ENCODE results near the gene REXO1. TPM values are rescaled to one million over a fixed set of nuclear protein-coding genes. Genes with fewer than 3 reads are reported as not detected.

The REXO1 gene
- total and polyA plus RNA-seq, 9 of the 15 experiments (the other 6 are each of a cell fraction or from before 2014, with no cell fraction given): 0.04 to 63.3 (median 15.8) TPM

DNA sequence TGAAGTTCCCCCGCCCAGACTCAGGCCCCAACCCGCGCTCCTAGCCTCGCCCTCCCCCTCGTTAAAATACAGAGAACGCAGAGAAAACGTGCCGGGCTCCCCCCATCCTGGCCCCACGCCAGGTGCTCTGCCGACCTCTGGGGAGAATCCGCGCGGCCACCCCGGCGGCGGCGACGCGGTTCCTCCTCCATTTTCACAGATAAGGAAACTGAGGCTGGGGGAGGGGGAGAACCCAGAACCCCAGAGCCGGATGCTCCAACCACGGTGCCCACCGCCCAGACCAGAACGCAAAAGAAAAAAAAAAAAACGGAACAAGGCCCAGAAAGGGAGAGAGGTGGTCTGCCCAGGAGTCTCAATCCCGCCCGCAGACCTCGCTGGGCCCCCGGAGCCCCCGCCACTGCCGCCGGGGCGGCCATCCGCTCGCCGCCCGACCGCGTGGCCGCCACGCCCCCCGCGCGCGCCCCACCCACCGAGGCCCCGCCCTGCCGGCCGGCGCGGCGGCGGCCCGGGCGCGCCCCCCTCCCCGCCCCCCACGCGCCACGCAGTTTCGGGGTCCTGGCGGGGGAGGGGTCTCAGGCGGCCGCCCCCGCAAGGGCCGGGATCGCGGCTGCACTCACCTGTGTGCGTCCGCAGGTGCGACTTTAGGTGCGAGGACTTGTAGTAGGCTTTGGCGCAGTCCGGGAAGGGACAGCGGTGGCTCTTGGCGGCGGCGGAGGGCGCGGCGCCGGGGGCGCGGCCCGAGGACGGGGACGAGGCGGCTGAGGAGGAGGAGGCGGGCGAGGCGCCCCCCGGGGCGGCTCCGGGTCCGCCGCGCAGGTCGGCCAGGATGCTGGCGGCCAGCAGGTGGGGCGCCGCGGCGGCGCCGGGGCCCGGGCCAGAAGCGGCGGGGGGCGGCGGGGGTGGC, 14.4 kb upstream of the REXO1 start (continued):
- TF ChIP-seq YY1 (IDR thresholded peaks at IDR 0.05; ENCODE audit: borderline replicate concordance in 1 of 3, control insufficient read depth in 1 of 3, extremely low read depth in 1 of 3, insufficient read depth in 3 of 3, insufficient read length in 1 of 3, insufficient replicate concordance in 2 of 3, low read depth in 1 of 3, low read length in 2 of 3): peak in 1 of 3 experiments; percentile 53
- TF ChIP-seq, protein P1, sequence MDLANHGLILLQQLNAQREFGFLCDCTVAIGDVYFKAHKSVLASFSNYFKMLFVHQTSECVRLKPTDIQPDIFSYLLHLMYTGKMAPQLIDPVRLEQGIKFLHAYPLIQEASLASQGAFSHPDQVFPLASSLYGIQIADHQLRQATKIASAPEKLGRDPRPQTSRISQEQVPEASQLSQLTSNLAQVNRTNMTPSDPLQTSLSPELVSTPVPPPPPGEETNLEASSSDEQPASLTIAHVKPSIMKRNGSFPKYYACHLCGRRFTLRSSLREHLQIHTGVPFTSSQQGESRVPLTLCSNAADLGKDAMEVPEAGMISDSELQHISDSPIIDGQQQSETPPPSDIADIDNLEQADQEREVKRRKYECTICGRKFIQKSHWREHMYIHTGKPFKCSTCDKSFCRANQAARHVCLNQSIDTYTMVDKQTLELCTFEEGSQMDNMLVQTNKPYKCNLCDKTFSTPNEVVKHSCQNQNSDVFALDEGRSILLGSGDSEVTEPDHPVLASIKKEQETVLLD (IDR thresholded peaks at IDR 0.05): no peak
- peak; percentile 24 for TF ChIP-seq HMGN3 (IDR thresholded peaks at IDR 0.05; ENCODE audit: borderline replicate concordance, extremely low read depth, insufficient read length, low read depth, low read length)
- no peak for TF ChIP-seq ADNP (tag; IDR thresholded peaks at IDR 0.05)
- TF ChIP-seq CCNT2 (IDR thresholded peaks at IDR 0.05; ENCODE audit: borderline replicate concordance, extremely low read depth, insufficient read length, low read depth, low read length): peak; percentile 32
- peak; percentile 84; the same call in 1 of the 2 replicates for TF ChIP-seq ZBTB7A (IDR thresholded peaks at IDR 0.05; ENCODE audit: borderline replicate concordance, control insufficient read depth, low read depth, low read length)
- peak; percentile 81 for TF ChIP-seq SAP30 (IDR thresholded peaks at IDR 0.05; ENCODE audit: borderline replicate concordance, insufficient read depth, low read depth, low read length, poor library complexity, severe bottlenecking)
- no peak for TF ChIP-seq ZEB2 (IDR thresholded peaks at IDR 0.05)
- TF ChIP-seq ZNF282 (CRISPR knock-in tag; IDR thresholded peaks at IDR 0.05): no peak
- TF ChIP-seq MAZ (CRISPR knock-in tag; conservative IDR thresholded peaks at IDR 0.05 in 1 of 2, IDR thresholded peaks at IDR 0.05 in 1 of 2): peak; percentile 46 to 76; a peak in 3 of 4 replicates
- TF ChIP-seq ZNF75A (CRISPR knock-in tag; IDR thresholded peaks at IDR 0.05): no peak
- TF ChIP-seq TBP (optimal IDR thresholded peaks at IDR 0.05; ENCODE audit: low read depth, low read length): peak; percentile 39
- peak; percentile 77; the same call in 1 of the 2 replicates for TF ChIP-seq BCOR (IDR thresholded peaks at IDR 0.05)
- no peak for TF ChIP-seq SOX6 (IDR thresholded peaks at IDR 0.05)
- no peak for TF ChIP-seq CGGBP1 (CRISPR knock-in tag; IDR thresholded peaks at IDR 0.05)
- TF ChIP-seq, protein P2, sequence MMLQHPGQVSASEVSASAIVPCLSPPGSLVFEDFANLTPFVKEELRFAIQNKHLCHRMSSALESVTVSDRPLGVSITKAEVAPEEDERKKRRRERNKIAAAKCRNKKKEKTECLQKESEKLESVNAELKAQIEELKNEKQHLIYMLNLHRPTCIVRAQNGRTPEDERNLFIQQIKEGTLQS (IDR thresholded peaks at IDR 0.05): no peak
- TF ChIP-seq, protein P2 (CRISPR knock-in tag; conservative IDR thresholded peaks at IDR 0.05): no peak
- TF ChIP-seq CHCHD3 (CRISPR knock-in tag; IDR thresholded peaks at IDR 0.05): no peak
- no peak for TF ChIP-seq PHF21A (IDR thresholded peaks at IDR 0.05; ENCODE audit: borderline replicate concordance, low read depth)
- no peak for TF ChIP-seq WHSC1 (IDR thresholded peaks at IDR 0.05; ENCODE audit: low read length)
- 0 out of 2 replicates have a peak, but pooled peaks have one; percentile 48 for TF ChIP-seq SMAD4 (CRISPR knock-in tag; conservative IDR thresholded peaks at IDR 0.05)
- no peak for TF ChIP-seq NR2F6 (CRISPR knock-in tag; IDR thresholded peaks at IDR 0.05)
- TF ChIP-seq ZFP36 (IDR thresholded peaks at IDR 0.05; ENCODE audit: low read depth, low read length, partially characterized antibody): peak; percentile 91
- TF ChIP-seq CTBP1 (IDR thresholded peaks at IDR 0.05; ENCODE audit: borderline replicate concordance): peak; percentile 91
- TF ChIP-seq ZNF184 (CRISPR knock-in tag; IDR thresholded peaks at IDR 0.05): no peak

All from K562 (cell line).